Measurements from ENCODE around the gene CARS1. TPM values are rescaled to one million over a fixed set of nuclear protein-coding genes. Genes with fewer than 3 reads are reported as not detected.
"Not testable (repeated sequence)": the region's sequence is repeated elsewhere in the genome, so short reads cannot be mapped to it uniquely, and the experiment has no call there.

The CARS1 gene
- total and polyA plus RNA-seq, 7 donors = 24.2 to 78.6 (median 52.0) TPM

DNA sequence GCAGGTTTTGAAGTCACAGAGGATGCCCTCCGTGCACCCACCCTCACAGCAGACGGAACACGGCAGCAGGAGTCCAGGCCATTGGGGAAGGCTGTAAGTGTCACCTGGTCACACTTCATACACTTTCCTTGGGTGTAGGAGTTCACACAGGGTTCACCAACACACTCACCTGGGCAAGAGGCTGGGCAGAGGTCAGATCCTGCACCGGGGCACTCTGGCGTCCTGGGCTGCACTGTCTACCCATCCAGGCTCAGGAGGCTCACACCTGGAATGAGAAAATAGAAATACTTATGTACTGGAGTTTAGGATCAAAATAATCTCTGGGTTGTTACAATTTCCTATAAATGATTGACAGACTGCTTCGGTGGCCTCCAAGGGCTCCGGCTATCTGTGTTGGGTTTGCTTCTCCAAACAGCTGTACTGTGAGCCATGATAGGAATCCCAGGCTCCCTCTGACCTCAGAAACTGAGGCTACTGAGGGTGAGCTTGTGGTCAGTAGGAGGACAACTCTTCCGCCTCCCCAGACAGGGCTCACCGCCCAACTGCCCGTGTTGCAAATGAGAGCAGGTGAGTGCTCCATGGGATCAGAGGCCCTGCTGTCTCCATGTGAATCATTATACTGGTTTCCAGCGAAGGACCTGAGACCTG lies 20.1 kb upstream of the CARS1 start:
- H3K4me3 ChIP-seq = no peak overlapping the region
- peaks cover 0 to 12% (median 0%) of the 10 kb centered on the region in 3 donors for H3K27me3 ChIP-seq (ENCODE audit: insufficient read depth in 3 of 3, low read length in 2 of 3)
- intact Hi-C loops (cut with DNase I) = no loop called here
- H3K4me1 ChIP-seq = no peaks in the 10 kb centered on the region
- H3K36me3 ChIP-seq (ENCODE audit: insufficient read depth in 1 of 2, low read depth in 1 of 2) = no peaks in the 10 kb centered on the region
- WGBS, 3 donors = 85 to 89% (median 87%) methylated on average over 11 of the region's 11 CpGs
- H3K9me3 ChIP-seq = no peaks in the 10 kb centered on the region
- ATAC-seq (no peak), DNase-seq (no peak)
- no peak overlapping the region for H3K27ac ChIP-seq
- TF ChIP-seq CTCF (IDR thresholded peaks at IDR 0.05) = no peak

- no peak overlapping the region for H3K4me3 ChIP-seq
- DNase-seq (no peak), ATAC-seq (no peak)
- H3K27ac ChIP-seq = no peak overlapping the region
- no peaks in the 10 kb centered on the region for H3K9me3 ChIP-seq
- H3K4me1 ChIP-seq = no peaks in the 10 kb centered on the region
- intact Hi-C loops (cut with DNase I) = no loop called here
- TF ChIP-seq CTCF (IDR thresholded peaks at IDR 0.05) = no peak
- no peaks in the 10 kb centered on the region for H3K27me3 ChIP-seq (ENCODE audit: insufficient read depth in 3 of 3, low read length in 2 of 3)
- H3K36me3 ChIP-seq (ENCODE audit: insufficient read depth in 1 of 2, low read depth in 1 of 2) = no peaks in the 10 kb centered on the region
- WGBS, 3 donors = 65 to 69% (median 66%) methylated on average over 8 of the region's 8 CpGs
Observed at GRCh38 chr11:3074912-3075589, 17.8 kb upstream of the CARS1 start.

- peak overlapping the region; percentile 41 for H3K27ac ChIP-seq
- no peaks in the 10 kb centered on the region for H3K9me3 ChIP-seq
- no peaks in the 10 kb centered on the region for H3K27me3 ChIP-seq (ENCODE audit: insufficient read depth in 3 of 3, low read length in 2 of 3)
- TF ChIP-seq CTCF (IDR thresholded peaks at IDR 0.05) = no peak
- ATAC-seq = peak in 3 of 4 donors; percentile 40 to 56 (median 56)
- intact Hi-C loops (cut with DNase I) = no loop called here
- no peaks in the 10 kb centered on the region for H3K36me3 ChIP-seq (ENCODE audit: insufficient read depth in 1 of 2, low read depth in 1 of 2)
- H3K4me1 ChIP-seq = no peaks in the 10 kb centered on the region
- no peak for DNase-seq
- H3K4me3 ChIP-seq = no peak overlapping the region
- WGBS, 3 donors = 59 to 60% (median 59%) methylated on average over 3 of the region's 3 CpGs
Observed at GRCh38 chr11:3073029-3073435, 15.8 kb upstream of the CARS1 start.

DNA sequence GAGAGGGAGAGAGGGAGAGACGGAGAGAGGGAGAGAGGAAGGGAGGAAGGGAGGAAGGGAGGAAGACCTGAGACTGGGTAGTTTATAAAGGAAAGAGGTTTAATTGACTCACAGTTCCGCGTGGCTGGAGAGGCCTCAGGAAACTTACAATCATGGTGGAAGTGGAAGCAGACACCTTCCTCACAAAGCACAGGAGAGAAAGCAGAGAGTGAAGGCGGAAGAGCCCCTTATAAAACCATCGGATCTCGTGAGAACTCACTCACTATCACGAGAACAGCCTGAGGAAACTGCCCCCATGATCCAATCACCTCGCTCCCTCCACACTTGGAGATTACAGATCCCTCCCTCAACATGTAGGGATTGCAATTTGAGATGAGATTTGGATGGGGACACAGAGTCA lies 12.2 kb upstream of the CARS1 start:
- 80 to 82% (median 82%) methylated on average over 7 of the region's 8 CpGs for WGBS, 3 donors
- Histone ChIP-seq H3K27me3 (ENCODE audit: insufficient read depth in 3 of 3, low read length in 2 of 3) (no peaks in the 10 kb centered on the region), H3K36me3 (ENCODE audit: insufficient read depth in 1 of 2, low read depth in 1 of 2) (no peaks in the 10 kb centered on the region), H3K4me1 (no peaks in the 10 kb centered on the region), H3K4me3 (no peak overlapping the region), H3K27ac (no peak overlapping the region), H3K9me3 (no peaks in the 10 kb centered on the region)
- no peak for ATAC-seq
- no peak for DNase-seq
- intact Hi-C loops (cut with DNase I) = no loop called here
- TF ChIP-seq CTCF (IDR thresholded peaks at IDR 0.05) = no peak

DNA sequence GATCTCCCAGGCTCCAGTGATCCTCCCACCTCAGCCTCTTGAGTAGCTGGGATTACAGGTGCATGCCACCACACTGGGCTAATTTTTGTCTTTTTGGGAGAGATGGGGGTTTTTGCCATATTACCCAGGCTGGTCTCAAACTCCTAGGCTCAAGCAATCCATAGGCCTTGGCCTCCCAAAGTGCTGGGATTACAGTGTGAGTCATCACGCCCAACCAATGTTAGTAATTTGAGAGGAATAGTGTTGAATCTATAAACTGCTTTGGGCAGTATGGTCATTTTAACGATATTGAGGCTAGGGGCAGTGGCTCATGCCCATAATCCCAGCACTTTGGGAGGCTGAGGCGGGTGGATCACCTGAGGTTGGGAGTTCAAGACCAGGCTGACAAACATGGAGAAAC lies 9.1 kb upstream of the CARS1 start:
- DNase-seq; ATAC-seq; H3K4me1 ChIP-seq; H3K36me3 ChIP-seq (ENCODE audit: insufficient read depth in 1 of 2, low read depth in 1 of 2); H3K9me3 ChIP-seq; H3K27me3 ChIP-seq (ENCODE audit: insufficient read depth in 3 of 3, low read length in 2 of 3); intact Hi-C loops (cut with DNase I); H3K27ac ChIP-seq; H3K4me3 ChIP-seq: not testable (repeated sequence)
- 94 to 97% (median 96%) methylated on average over 3 of the region's 3 CpGs for WGBS, 3 donors

- ATAC-seq; H3K9me3 ChIP-seq; H3K4me3 ChIP-seq; intact Hi-C loops (cut with DNase I); H3K27ac ChIP-seq; DNase-seq; H3K4me1 ChIP-seq; H3K27me3 ChIP-seq (ENCODE audit: insufficient read depth in 3 of 3, low read length in 2 of 3); H3K36me3 ChIP-seq (ENCODE audit: insufficient read depth in 1 of 2, low read depth in 1 of 2): not testable (repeated sequence)
- WGBS, 3 donors = 88 to 94% (median 88%) methylated on average over 6 of the region's 6 CpGs
Observed at GRCh38 chr11:3064709-3065108, 7.5 kb upstream of the CARS1 start.

DNA sequence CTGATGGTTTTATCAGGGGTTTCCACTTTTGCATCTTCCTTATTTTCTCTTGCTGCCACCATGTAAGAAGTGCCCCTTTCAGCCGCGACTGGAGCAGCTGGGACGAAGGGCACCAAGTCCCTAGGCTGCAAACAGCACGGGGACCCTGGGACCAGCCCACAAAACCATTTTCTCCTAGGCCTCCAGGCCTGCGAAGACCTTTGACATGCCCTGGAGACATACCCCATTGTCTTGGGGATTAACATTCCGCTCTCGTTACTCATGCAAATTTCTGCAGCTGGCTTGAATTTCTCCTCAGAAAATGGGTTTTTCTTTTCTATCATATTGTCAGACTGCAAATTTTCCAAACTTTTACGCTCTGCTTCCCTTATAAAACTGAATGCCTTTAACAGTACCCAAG lies 6.7 kb upstream of the CARS1 start:
- H3K27me3 ChIP-seq (ENCODE audit: insufficient read depth in 3 of 3, low read length in 2 of 3); H3K4me1 ChIP-seq; H3K36me3 ChIP-seq (ENCODE audit: insufficient read depth in 1 of 2, low read depth in 1 of 2); ATAC-seq; H3K4me3 ChIP-seq; H3K27ac ChIP-seq; H3K9me3 ChIP-seq; intact Hi-C loops (cut with DNase I): not testable (repeated sequence)
- DNase-seq = peak in 1 of 2 donors; percentile 18
- WGBS, 3 donors = 64 to 72% (median 69%) methylated on average over 8 of the region's 8 CpGs

DNA sequence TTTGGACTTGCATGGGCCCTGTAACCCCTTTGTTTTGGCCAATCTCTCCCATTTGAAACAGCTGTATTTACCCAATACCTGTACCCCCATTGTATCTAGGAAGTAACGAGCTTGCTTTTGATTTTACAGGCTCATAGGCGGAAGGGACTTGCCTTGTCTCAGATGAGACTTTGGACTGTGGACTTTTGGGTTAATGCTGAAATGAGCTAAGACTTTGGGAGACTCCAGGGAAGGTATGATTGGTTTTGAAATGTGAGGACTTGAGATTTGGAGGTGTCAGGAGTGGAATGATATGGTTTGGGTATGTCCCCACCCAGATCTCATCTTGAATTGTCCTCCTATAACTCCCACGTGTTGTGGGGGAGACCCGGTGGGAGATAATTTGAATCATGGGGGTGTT lies 6.2 kb upstream of the CARS1 start:
- 89 to 98% (median 92%) methylated on average over 4 of the region's 4 CpGs for WGBS, 3 donors
- H3K4me3 ChIP-seq; ATAC-seq; H3K36me3 ChIP-seq (ENCODE audit: insufficient read depth in 1 of 2, low read depth in 1 of 2); H3K27ac ChIP-seq; H3K27me3 ChIP-seq (ENCODE audit: insufficient read depth in 3 of 3, low read length in 2 of 3); DNase-seq; H3K9me3 ChIP-seq; intact Hi-C loops (cut with DNase I); H3K4me1 ChIP-seq: not testable (repeated sequence)
